ENCODE measurements around the gene KCNJ6.

KCNJ6 gene

GRCh38 chr21:37855647-37856625 lies 60.3 kb downstream of the KCNJ6 start:
- Histone ChIP-seq H3K4me3 (ENCODE audit: low read depth in 1 of 2, low read length in 1 of 2) (no peak overlapping the region), H3K27me3 (no peaks in the 10 kb centered on the region), H3K4me1 (ENCODE audit: control insufficient read depth in 1 of 2, insufficient read depth in 1 of 2, low read depth in 1 of 2, low read length in 1 of 2) (no peaks in the 10 kb centered on the region), H3K36me3 (no peaks in the 10 kb centered on the region), H3K9me3 (no peaks in the 10 kb centered on the region), H3K27ac (no peak overlapping the region)
- no peak for TF ChIP-seq CTCF (IDR thresholded peaks at IDR 0.05)

- no peak overlapping the region for H3K27ac ChIP-seq
- no peak for TF ChIP-seq CTCF (IDR thresholded peaks at IDR 0.05)
- H3K27me3 ChIP-seq = no peaks in the 10 kb centered on the region
- no peaks in the 10 kb centered on the region for H3K36me3 ChIP-seq
- no peaks in the 10 kb centered on the region for H3K4me1 ChIP-seq (ENCODE audit: control insufficient read depth in 1 of 2, insufficient read depth in 1 of 2, low read depth in 1 of 2, low read length in 1 of 2)
- H3K9me3 ChIP-seq = no peaks in the 10 kb centered on the region
- no peak overlapping the region for H3K4me3 ChIP-seq (ENCODE audit: low read depth in 1 of 2, low read length in 1 of 2)
These were observed 61.0 kb downstream of the KCNJ6 start for GRCh38 chr21:37855271-37855646.

- Histone ChIP-seq H3K27me3 (no peaks in the 10 kb centered on the region), H3K27ac (no peak overlapping the region), H3K9me3 (no peaks in the 10 kb centered on the region), H3K4me3 (ENCODE audit: low read depth in 1 of 2, low read length in 1 of 2) (no peak overlapping the region), H3K4me1 (ENCODE audit: control insufficient read depth in 1 of 2, insufficient read depth in 1 of 2, low read depth in 1 of 2, low read length in 1 of 2) (no peaks in the 10 kb centered on the region), H3K36me3 (no peaks in the 10 kb centered on the region)
- no peak for TF ChIP-seq CTCF (IDR thresholded peaks at IDR 0.05)
These were observed 66.7 kb downstream of the KCNJ6 start for GRCh38 chr21:37849506-37850102.

GRCh38 chr21:37848721-37849490 lies 67.4 kb downstream of the KCNJ6 start:
- Histone ChIP-seq H3K4me3 (ENCODE audit: low read depth in 1 of 2, low read length in 1 of 2) (no peak overlapping the region), H3K27ac (no peak overlapping the region), H3K27me3 (no peaks in the 10 kb centered on the region), H3K4me1 (ENCODE audit: control insufficient read depth in 1 of 2, insufficient read depth in 1 of 2, low read depth in 1 of 2, low read length in 1 of 2) (no peaks in the 10 kb centered on the region), H3K36me3 (no peaks in the 10 kb centered on the region), H3K9me3 (no peaks in the 10 kb centered on the region)
- TF ChIP-seq CTCF (IDR thresholded peaks at IDR 0.05) = no peak

GRCh38 chr21:37845535-37845934 lies 70.7 kb downstream of the KCNJ6 start:
- Histone ChIP-seq H3K27me3 (no peaks in the 10 kb centered on the region), H3K4me3 (ENCODE audit: low read depth in 1 of 2, low read length in 1 of 2) (no peak overlapping the region), H3K27ac (no peak overlapping the region), H3K36me3 (no peaks in the 10 kb centered on the region), H3K9me3 (no peaks in the 10 kb centered on the region), H3K4me1 (ENCODE audit: control insufficient read depth in 1 of 2, insufficient read depth in 1 of 2, low read depth in 1 of 2, low read length in 1 of 2) (no peaks in the 10 kb centered on the region)
- no peak for TF ChIP-seq CTCF (IDR thresholded peaks at IDR 0.05)
